ENCODE data around the gene DACT2. TPM values are rescaled to one million over a fixed set of nuclear protein-coding genes. Genes with fewer than 3 reads are reported as not detected.

The DACT2 gene
- total and polyA plus RNA-seq, 2 of the 8 experiments (the other 6 are each of a cell fraction or from before 2014, with no cell fraction given) = 2.9 to 3.1 TPM

- H2AFZ ChIP-seq (ENCODE audit: low read length) = no peak overlapping the region
- H3K23ac ChIP-seq (ENCODE audit: insufficient read length) = no peak overlapping the region
Measured at GRCh38 chr6:168277274-168277669, 42.3 kb downstream of the DACT2 start.

More at GRCh38 chr6:168277274-168277669, 42.3 kb downstream of the DACT2 start:
- FAIRE-seq (no peak), DNase-seq (ENCODE audit: low read depth in 1 of 2, low spot score in 2 of 2) (no peak)
- Histone ChIP-seq H4K91ac (replicated peaks; ENCODE audit: insufficient read length, low read length) (no peak overlapping the region), H4K8ac (ENCODE audit: extremely low read depth, insufficient read depth, low read length) (peak overlapping the region; percentile 64; the same call in 1 of the 2 replicates), H4K5ac (ENCODE audit: insufficient read length, low read depth, low read length) (no peak overlapping the region), H2BK15ac (ENCODE audit: low read length) (no peak overlapping the region), H2BK20ac (ENCODE audit: low read length) (no peak overlapping the region), H2BK5ac (ENCODE audit: low read depth, low read length) (no peak overlapping the region), H3K4ac (replicated peaks; ENCODE audit: insufficient read length, low read depth, low read length) (no peak overlapping the region), H3K9ac (replicated peaks in 1 of 4; ENCODE audit: extremely low read depth in 1 of 4, low read depth in 3 of 4, low read length in 3 of 4) (no peak overlapping the region), H2AK5ac (ENCODE audit: low read depth, low read length) (no peak overlapping the region), H3K27me3 (replicated peaks in 1 of 4; ENCODE audit: control insufficient read depth in 3 of 4, extremely low read depth in 1 of 4, insufficient read depth in 3 of 4, low read length in 3 of 4) (no peaks in the 10 kb centered on the region; a peak in 1 of 7 replicates), H3K79me1 (ENCODE audit: low read depth, low read length) (0 out of 2 replicates have a peak, but pooled peaks cover 2% of the 10 kb centered on the region), H2BK120ac (replicated peaks; ENCODE audit: low read depth, low read length) (no peak overlapping the region), H3K79me2 (ENCODE audit: control insufficient read depth in 1 of 2, insufficient read depth in 2 of 2, low read length in 2 of 2) (no peaks in the 10 kb centered on the region), H3K27ac (ENCODE audit: low read depth, low read length) (no peak overlapping the region), H3K23me2 (ENCODE audit: low read depth, low read length) (no peaks in the 10 kb centered on the region), H2BK12ac (ENCODE audit: low read depth, low read length) (peak overlapping the region; percentile 39; the same call in 1 of the 2 replicates), H3K18ac (ENCODE audit: extremely low read depth, low read length) (no peak overlapping the region), H3K36me3 (ENCODE audit: control insufficient read depth in 2 of 4, insufficient read depth in 4 of 4, low read length in 3 of 4) (no peaks in the 10 kb centered on the region), H3K4me3 (ENCODE audit: extremely low read depth in 1 of 4, insufficient read depth in 2 of 4, low read depth in 3 of 4, low read length in 4 of 4) (no peak overlapping the region), H3K4me2 (ENCODE audit: insufficient read depth in 1 of 2, low read depth in 2 of 2, low read length in 2 of 2) (no peak overlapping the region), H3K14ac (ENCODE audit: insufficient read length) (no peak overlapping the region), H3K56ac (replicated peaks; ENCODE audit: insufficient read length, low read depth, low read length) (no peak overlapping the region), H3K4me1 (replicated peaks in 1 of 4; ENCODE audit: control insufficient read depth in 3 of 4, insufficient read depth in 4 of 4, low read length in 3 of 4) (peaks cover 0 to 17% (median 7%) of the 10 kb centered on the region in 4 experiments; a peak in 6 of 7 replicates), H3K9me3 (ENCODE audit: insufficient read depth in 2 of 2, low read depth in 1 of 2, low read length in 1 of 2) (no peaks in the 10 kb centered on the region), H4K20me1 (replicated peaks in 1 of 2; ENCODE audit: control insufficient read depth in 1 of 2, insufficient read depth in 2 of 2, low read length in 2 of 2) (no peaks in the 10 kb centered on the region)
- TF ChIP-seq SAP30 (IDR thresholded peaks at IDR 0.05; ENCODE audit: insufficient read depth, insufficient replicate concordance, low read length) (no peak), CBX8 (IDR thresholded peaks at IDR 0.05; ENCODE audit: borderline replicate concordance, low read depth, low read length) (no peak), SP2 (IDR thresholded peaks at IDR 0.05; ENCODE audit: low read length) (no peak), EGR1 (IDR thresholded peaks at IDR 0.05; ENCODE audit: borderline replicate concordance, low read depth, low read length) (no peak), RFX5 (IDR thresholded peaks at IDR 0.05; ENCODE audit: borderline replicate concordance, low read depth, low read length) (no peak), SP1 (IDR thresholded peaks at IDR 0.05; ENCODE audit: low read depth, low read length) (no peak), BCL11A (IDR thresholded peaks at IDR 0.05; ENCODE audit: low read depth in 2 of 2, low read length in 2 of 2) (no peak), SIX5 (IDR thresholded peaks at IDR 0.05; ENCODE audit: low read depth, low read length) (no peak), RNF2 (IDR thresholded peaks at IDR 0.05; ENCODE audit: borderline replicate concordance, low read depth, low read length, missing control alignments, poor library complexity, severe bottlenecking) (no peak), MAFK (IDR thresholded peaks at IDR 0.05; ENCODE audit: low read depth, low read length) (no peak)
- TF ChIP-seq, protein P1, sequence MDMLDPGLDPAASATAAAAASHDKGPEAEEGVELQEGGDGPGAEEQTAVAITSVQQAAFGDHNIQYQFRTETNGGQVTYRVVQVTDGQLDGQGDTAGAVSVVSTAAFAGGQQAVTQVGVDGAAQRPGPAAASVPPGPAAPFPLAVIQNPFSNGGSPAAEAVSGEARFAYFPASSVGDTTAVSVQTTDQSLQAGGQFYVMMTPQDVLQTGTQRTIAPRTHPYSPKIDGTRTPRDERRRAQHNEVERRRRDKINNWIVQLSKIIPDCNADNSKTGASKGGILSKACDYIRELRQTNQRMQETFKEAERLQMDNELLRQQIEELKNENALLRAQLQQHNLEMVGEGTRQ (IDR thresholded peaks at IDR 0.05; ENCODE audit: low read length) = no peak
- POLR2A ChIA-PET (ENCODE audit: partially characterized antibody) = interaction anchor here (0.7 kb wide), 1 partner anchor 24 kb away, joined by 3 read pairs; no protein-coding TSS in a partner anchor
- 82% methylated on average over 14 of the region's 14 CpGs; no CpG with 5 or more reads in 1 of the 2 experiments for WGBS, 2 experiments (ENCODE audit: extremely low coverage in 1 of 2, insufficient coverage in 1 of 2, insufficient read length in 1 of 2, insufficient replicate concordance in 2 of 2, low coverage in 1 of 2, low lambda C conversion rate in 2 of 2, missing lambda C conversion rate in 1 of 2)
- CTCF ChIA-PET (ENCODE audit: partially characterized antibody) = interaction anchor here (0.6 to 0.9 kb wide), 2 partner anchors 11 to 78 kb away, joined by 3 read pairs; no protein-coding TSS in a partner anchor
